Measurements from ENCODE around the gene NDUFAB1.

GRCh38 chr16:23544436-23544835 lies 51.7 kb downstream of the NDUFAB1 start:
- TF ChIP-seq, protein P1, sequence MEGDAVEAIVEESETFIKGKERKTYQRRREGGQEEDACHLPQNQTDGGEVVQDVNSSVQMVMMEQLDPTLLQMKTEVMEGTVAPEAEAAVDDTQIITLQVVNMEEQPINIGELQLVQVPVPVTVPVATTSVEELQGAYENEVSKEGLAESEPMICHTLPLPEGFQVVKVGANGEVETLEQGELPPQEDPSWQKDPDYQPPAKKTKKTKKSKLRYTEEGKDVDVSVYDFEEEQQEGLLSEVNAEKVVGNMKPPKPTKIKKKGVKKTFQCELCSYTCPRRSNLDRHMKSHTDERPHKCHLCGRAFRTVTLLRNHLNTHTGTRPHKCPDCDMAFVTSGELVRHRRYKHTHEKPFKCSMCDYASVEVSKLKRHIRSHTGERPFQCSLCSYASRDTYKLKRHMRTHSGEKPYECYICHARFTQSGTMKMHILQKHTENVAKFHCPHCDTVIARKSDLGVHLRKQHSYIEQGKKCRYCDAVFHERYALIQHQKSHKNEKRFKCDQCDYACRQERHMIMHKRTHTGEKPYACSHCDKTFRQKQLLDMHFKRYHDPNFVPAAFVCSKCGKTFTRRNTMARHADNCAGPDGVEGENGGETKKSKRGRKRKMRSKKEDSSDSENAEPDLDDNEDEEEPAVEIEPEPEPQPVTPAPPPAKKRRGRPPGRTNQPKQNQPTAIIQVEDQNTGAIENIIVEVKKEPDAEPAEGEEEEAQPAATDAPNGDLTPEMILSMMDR (IDR thresholded peaks at IDR 0.05): no peak
- TF ChIP-seq POLR2AphosphoS5 (IDR thresholded peaks at IDR 0.05): no peak
